ENCODE measurements around the gene KDM2A. TPM values are rescaled to one million over a fixed set of nuclear protein-coding genes. Genes with fewer than 3 reads are reported as not detected.

Gene KDM2A
- total and polyA plus RNA-seq, 2 of the 13 experiments (the other 11 are each of a cell fraction or from before 2014, with no cell fraction given), result 31.3 to 31.4 TPM

DNA sequence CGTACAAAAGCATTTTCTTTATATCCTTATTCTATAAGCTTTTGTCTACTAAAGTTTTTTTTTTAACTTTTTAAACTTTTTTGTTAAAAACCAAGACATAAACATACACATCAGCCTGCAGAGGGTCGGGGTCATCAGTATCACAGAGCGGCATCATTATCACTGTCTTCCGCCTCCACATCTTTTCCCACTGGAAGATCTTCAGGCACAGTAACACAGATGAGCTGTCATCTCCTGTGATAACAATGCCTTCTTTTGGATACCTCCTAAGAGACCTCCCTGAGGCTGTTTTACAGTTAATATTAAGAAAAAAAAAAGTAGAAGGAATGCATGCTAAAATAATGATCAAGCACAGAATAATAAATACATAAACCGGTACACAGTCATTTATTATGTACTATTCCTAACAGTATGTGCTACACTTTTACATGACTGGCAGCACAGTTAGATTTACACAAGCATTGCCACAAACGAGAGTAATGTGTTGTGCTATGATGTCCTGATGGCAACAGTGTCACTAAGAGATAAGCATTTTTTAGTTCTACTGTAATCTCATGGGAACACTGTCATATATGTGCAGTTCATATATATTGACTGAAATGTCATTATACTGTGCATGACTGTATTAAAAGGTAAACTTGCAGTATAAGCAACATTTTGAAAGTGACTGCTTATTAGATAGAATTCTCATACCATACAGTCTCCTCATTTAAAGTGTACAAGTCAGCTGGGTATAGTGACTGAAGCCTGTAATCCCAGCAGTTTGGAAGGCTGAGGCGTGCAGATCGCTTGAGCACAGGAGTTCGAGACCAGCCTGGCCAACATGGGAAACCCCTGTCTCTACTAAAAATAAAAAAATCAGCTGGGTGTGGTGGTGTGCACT is 58.6 kb downstream of the KDM2A start:
- WGBS (ENCODE audit: low lambda C conversion rate), result 97% methylated on average over 9 of the region's 9 CpGs
- no peaks in the 10 kb centered on the region for H3K9me3 ChIP-seq (ENCODE audit: low read length)
- FAIRE-seq (no peak), DNase-seq (ENCODE audit: low spot score) (no peak), ATAC-seq (no peak)
- BruUV-seq (replicated peaks), result no TSS peak
- in situ Hi-C loops (cut with HindIII; ENCODE audit: extremely low pct_ligation_motif_present, low pct_unique_long_range_greater_than_20kb), result loop anchor here (10.0 kb wide), 1 partner anchor 93 kb away; no protein-coding TSS in a partner anchor
- H3K4me1 ChIP-seq (ENCODE audit: insufficient read depth, low read length), result no peaks in the 10 kb centered on the region
- ChIA-PET CTCF (ENCODE audit: low intra/inter-chr PET ratio, low total read pairs) (no interaction called here), POLR2A (no interaction called here)
- no peak overlapping the region for H3K4me2 ChIP-seq (ENCODE audit: low read depth, low read length)
- no peak for TF ChIP-seq ZBTB38 (CRISPR knock-in tag; IDR thresholded peaks at IDR 0.05)
- no peak for TF ChIP-seq GATA4 (IDR thresholded peaks at IDR 0.05; ENCODE audit: borderline replicate concordance, low read depth)
- no peak for TF ChIP-seq KLF15 (CRISPR knock-in tag; IDR thresholded peaks at IDR 0.05; ENCODE audit: borderline replicate concordance)
- TF ChIP-seq RARA (CRISPR knock-in tag; IDR thresholded peaks at IDR 0.05), result no peak
- no peak overlapping the region for H3K9ac ChIP-seq (ENCODE audit: insufficient read depth, low read depth, low read length)
- intact Hi-C loops (cut with micrococcal nuclease; ENCODE audit: unreplicated experiment), result no loop called here
- H3K36me3 ChIP-seq (replicated peaks in 1 of 2; ENCODE audit: control insufficient read depth in 1 of 2, insufficient read depth in 2 of 2, low read length in 2 of 2), result peaks cover 2 to 19% of the 10 kb centered on the region in 2 experiments; a peak in 4 of 5 replicates
- no peak overlapping the region for H3K4me3 ChIP-seq (replicated peaks in 1 of 3; ENCODE audit: insufficient read depth in 1 of 3, low read depth in 2 of 3, low read length in 3 of 3)
- H4K20me1 ChIP-seq (ENCODE audit: insufficient read depth, low read length), result peaks cover 2% of the 10 kb centered on the region; the same call in 1 of the 2 replicates
- H2AFZ ChIP-seq (ENCODE audit: low read length), result no peak overlapping the region
- H3K27me3 ChIP-seq (ENCODE audit: control insufficient read depth in 1 of 2, insufficient read depth in 2 of 2, low read length in 2 of 2), result no peaks in the 10 kb centered on the region
- H3K79me2 ChIP-seq (ENCODE audit: insufficient read depth, low read length), result peaks cover 34% of the 10 kb centered on the region
- H3K27ac ChIP-seq (ENCODE audit: extremely low read length, insufficient read depth, low read length), result no peak overlapping the region

DNA sequence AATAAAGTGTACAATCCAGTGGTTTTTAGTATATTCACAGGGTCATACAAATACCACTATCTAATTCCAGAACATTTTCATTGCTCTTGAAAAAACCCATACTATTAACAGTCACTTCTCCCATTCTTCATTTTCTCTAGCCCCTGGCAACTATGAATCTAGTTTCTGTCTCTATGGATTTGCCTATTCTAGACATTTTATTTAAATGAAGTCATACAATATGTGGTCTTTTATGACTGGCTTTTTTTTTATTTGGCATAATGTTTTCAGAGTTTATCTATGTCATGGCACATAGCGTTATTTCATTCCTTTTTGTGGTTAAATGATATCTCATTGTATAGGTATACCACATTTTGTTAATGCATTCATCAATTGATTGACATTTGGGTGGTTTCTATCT is 59.4 kb downstream of the KDM2A start:
- TF ChIP-seq SYNCRIP (IDR thresholded peaks at IDR 0.05; ENCODE audit: insufficient read depth, low read depth, low read length) (no peak), GATAD1 (CRISPR knock-in tag; IDR thresholded peaks at IDR 0.05) (no peak)
- peaks cover 31% of the 10 kb centered on the region for H3K79me2 ChIP-seq (ENCODE audit: insufficient read depth, low read length)
- no peak overlapping the region for H3K4me3 ChIP-seq (replicated peaks in 1 of 3; ENCODE audit: insufficient read depth in 1 of 3, low read depth in 2 of 3, low read length in 3 of 3)
- H2AFZ ChIP-seq (ENCODE audit: low read length), result no peak overlapping the region
- no peak overlapping the region for H3K4me2 ChIP-seq (ENCODE audit: low read depth, low read length)
- no peaks in the 10 kb centered on the region for H3K4me1 ChIP-seq (ENCODE audit: insufficient read depth, low read length)
- H3K9ac ChIP-seq (ENCODE audit: insufficient read depth, low read depth, low read length), result no peak overlapping the region
- no peaks in the 10 kb centered on the region for H3K9me3 ChIP-seq (ENCODE audit: low read length)
- POLR2A ChIA-PET, result no interaction called here
- peaks cover 2% of the 10 kb centered on the region; the same call in 1 of the 2 replicates for H4K20me1 ChIP-seq (ENCODE audit: insufficient read depth, low read length)
- CTCF ChIA-PET (ENCODE audit: low intra/inter-chr PET ratio, low total read pairs), result no interaction called here
- no peaks in the 10 kb centered on the region for H3K27me3 ChIP-seq (ENCODE audit: control insufficient read depth in 1 of 2, insufficient read depth in 2 of 2, low read length in 2 of 2)
- peaks cover 2 to 27% of the 10 kb centered on the region in 2 experiments for H3K36me3 ChIP-seq (replicated peaks in 1 of 2; ENCODE audit: control insufficient read depth in 1 of 2, insufficient read depth in 2 of 2, low read length in 2 of 2)
- intact Hi-C loops (cut with micrococcal nuclease; ENCODE audit: unreplicated experiment), result no loop called here
- H3K27ac ChIP-seq (ENCODE audit: extremely low read length, insufficient read depth, low read length), result no peak overlapping the region
- no peak for FAIRE-seq
- in situ Hi-C loops (cut with HindIII; ENCODE audit: extremely low pct_ligation_motif_present, low pct_unique_long_range_greater_than_20kb), result loop anchor here (10.0 kb wide), 1 partner anchor 94 kb away; no protein-coding TSS in a partner anchor
- ATAC-seq, result no peak
- 100% methylated on average over 1 of the region's 1 CpG for WGBS (ENCODE audit: low lambda C conversion rate)
- no peak for DNase-seq (ENCODE audit: low spot score)
- no TSS peak for BruUV-seq (replicated peaks)
